ENCODE results near the gene HS3ST2.

The HS3ST2 gene

DNA sequence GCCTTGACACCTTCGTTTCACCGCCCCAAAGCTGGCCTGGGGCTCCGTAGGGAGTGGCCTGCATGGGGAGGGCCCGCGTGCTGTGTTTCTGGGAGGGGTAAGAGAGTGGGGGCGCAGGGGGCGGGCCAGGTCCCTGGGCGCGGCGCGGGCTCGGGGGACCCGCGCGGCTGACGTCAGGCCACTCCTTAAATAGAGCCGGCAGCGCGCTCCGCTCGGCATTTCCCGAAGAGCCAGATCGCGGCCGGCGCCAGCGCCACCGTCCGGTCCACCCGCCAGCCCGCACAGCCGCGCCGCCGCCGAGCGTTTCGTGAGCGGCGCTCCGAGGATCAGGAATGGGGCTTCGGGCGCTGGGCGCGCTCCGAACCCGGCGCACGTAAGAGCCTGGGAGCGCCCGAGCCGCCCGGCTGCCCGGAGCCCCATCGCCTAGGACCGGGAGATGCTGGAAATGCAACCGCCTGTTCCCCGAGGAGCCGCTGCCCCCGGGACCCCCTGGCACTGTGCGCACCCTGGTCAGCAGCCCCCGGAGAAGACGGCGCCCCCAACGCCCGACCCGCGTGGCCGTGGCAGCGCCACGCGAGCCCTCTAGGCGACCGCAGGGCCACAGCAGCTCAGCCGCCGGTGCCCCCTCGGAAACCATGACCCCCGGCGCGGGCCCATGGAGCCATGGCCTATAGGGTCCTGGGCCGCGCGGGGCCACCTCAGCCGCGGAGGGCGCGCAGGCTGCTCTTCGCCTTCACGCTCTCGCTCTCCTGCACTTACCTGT, at the start of gene HS3ST2:
TSS of gene HS3ST2 (plus strand) at position 215 of the 763 bp plus-strand sequence. CDS start at position 664, 449 bp downstream.
- peak; percentile 29 for DNase-seq

- no peak for DNase-seq
Measured at GRCh38 chr16:22764662-22765327, 49.2 kb upstream of the HS3ST2 start.

GRCh38 chr16:22765479-22765878, 48.5 kb upstream of the HS3ST2 start:
- no peak for DNase-seq

DNA sequence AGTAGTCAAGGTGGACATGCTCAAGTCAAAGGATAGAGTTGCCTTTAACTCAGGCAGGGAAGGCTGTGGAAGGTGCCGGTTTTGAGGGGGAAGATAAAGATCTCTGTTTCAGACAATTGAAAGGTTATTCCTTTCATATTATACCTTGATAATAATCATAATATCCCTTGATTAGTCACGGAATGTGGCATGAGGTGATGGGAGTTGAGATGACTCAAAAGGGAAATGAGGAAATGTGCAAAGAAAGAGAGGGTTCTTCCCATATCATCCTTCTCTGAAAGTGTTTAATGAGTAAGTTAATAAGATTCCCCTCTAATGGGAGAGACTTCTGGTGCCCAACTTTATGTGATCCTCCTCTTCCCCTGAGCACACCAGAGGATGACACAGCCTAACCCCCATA, 43.1 kb upstream of the HS3ST2 start:
- DNase-seq = no peak

DNA sequence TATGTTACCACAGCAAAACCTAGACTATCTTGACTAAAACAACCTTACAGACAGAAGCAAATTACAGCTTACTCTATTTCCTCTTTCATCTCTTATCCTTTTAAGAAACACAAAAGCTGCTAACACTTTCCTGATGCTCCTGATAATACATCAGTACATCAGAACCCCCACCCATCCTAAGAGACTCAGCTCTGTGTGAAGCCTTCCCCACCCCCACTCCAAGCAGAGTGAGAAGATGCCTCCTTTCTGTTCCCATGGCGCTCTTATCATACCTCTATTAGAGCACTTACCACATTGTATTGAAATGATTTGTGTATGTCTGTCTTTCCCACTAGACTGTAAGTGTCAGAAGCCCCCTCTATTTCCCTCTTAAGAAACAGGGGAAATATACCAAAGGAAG, 42.4 kb upstream of the HS3ST2 start:
- DNase-seq = no peak

DNA sequence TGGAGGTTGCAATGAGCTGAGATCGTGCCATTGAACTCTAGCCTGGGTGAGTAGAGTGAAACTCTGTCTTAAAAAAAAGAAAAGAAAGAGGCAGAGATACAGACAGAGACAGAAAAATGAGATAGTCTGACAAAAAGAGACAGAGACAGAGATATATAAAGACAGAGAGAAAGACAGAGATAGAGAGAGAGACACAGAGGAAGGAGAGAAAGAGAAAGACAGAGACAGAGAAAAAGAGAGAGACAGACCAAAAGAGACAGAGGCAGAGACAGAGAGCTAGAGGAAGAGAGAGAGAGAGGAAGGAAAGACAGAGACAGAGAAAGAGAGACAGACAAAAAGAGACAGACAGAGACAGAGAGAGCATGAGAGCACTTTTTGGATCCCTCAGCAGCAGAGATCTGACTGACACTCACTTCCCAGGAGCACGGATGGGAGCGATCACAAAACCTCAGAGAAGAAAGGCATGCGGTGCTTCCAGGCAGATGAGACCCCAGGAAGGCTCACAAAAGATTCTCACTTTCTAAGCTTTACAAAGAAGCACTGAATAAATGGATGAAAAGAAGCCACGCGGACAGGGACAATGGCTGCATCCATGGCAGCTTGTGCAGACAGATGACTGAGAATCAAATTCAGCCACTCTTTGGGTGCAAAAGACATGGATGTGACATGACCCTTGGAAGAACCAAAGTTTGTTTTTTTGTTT, 38.6 kb upstream of the HS3ST2 start:
- no peak for DNase-seq

GRCh38 chr16:22781480-22781879, 32.5 kb upstream of the HS3ST2 start:
- no peak for DNase-seq

DNA sequence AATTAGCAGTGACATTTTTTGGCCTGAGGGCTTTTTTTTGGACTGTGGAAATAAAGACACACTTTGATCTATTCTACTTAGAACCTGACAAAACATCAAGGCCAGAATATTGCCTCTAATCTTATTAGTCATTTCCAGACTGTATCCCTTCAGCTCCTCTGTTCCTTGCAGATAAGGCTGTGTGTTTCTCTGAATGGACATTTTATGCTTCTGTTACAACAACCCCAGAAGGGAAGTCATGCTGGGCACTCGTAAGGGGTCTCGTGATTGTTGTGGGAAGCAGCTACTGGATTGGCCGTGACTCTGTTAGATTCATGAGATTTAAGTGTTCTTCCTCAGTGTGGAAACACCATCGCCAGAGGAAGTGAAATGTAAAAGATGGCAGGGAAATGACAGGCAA, 31.6 kb upstream of the HS3ST2 start:
- peak; percentile 48 for DNase-seq

- peak; percentile 58 for DNase-seq
Measured at GRCh38 chr16:22784690-22785214, 29.2 kb upstream of the HS3ST2 start.

DNA sequence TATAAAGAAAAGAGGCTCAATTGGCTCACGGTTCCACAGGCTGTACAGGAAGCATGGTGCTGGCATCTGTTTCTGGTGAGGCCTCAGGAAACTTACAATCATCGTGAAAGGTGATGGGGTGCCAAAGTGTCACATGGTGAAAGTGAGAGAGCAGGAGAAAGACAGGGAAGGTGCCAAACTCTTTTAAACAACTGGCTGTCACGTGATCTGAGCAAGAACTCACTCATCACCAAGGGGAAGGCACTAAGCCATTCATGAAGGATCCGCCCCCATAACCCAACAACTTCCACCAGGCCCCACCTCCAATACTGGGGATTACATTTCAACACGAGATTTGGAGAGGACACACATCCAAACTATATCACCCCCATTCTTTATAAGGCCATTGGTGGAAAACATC, 28.4 kb upstream of the HS3ST2 start:
- DNase-seq = no peak

DNA sequence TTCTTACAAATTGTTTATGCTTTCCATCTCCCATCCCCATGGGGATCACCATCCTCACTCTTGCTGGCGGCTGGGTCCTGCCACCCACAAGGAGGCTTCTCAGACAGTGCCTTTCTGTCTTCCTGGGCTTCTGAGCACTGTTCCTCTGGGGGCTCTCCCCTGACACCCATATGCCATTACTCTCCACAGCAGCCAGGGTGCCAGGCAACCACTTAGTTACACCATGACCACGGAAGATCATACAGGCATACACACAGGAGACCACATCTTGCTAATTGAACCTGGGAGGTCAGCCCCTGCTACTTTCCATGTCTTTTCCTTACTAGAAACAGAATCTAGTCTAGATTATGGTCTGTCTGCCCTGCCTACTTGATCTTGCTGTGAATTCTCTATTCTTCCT, 27.7 kb upstream of the HS3ST2 start:
- DNase-seq = no peak

GRCh38 chr16:22786691-22787090, 27.3 kb upstream of the HS3ST2 start:
- no peak for DNase-seq

- DNase-seq = peak; percentile 46
Measured at GRCh38 chr16:22787466-22788192, 26.3 kb upstream of the HS3ST2 start.

GRCh38 chr16:22788193-22788530, 25.8 kb upstream of the HS3ST2 start:
- no peak for DNase-seq

DNA sequence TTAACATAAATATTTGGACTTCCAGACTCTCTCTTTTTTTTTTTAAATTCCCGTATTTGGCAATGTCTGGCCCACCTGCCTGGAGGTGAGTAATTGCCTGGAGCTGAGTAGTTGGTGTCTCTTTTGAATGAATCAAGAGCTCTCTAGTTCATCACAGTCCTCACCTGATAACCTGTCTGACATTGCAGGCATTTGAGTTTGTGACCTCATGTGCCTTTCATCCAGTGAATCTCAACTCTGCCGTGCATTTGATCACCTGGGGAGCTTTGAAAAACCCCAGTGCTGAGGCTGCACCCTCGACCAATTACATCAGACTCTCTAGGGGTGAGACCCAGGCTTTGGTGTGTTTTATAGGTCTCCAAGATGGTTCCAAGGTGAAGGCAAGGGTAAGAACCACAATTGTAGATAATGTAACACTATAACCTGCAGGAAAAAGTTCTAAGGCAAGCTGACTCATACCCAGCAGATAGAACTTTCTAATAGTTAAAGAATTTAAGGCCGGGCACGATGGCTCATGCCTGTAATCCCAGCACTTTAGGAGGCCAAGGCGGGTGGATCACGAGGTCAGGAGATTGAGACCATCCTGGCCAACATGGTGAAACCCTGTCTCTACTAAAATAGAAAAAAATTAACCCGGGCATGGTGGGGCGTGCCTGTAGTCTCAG, 24.5 kb upstream of the HS3ST2 start:
- no peak for DNase-seq

DNA sequence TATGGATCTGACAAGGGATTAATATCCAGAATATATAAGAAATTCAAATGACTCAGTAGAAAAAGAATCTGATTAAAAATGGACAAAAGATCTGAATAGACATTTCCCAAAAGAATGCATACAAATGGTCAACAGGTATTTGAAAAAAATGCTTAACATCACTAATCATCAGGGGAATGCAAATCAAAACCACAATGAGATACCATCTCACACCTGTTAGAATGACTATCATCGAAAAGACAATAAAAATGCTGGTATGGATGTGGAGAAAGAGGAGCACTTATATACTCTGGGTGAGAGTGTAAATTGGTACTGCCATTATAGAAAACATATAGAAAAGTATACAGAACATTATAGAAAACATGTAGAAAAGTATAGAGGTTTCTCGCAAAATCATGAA, 16.4 kb upstream of the HS3ST2 start:
- DNase-seq = no peak

DNA sequence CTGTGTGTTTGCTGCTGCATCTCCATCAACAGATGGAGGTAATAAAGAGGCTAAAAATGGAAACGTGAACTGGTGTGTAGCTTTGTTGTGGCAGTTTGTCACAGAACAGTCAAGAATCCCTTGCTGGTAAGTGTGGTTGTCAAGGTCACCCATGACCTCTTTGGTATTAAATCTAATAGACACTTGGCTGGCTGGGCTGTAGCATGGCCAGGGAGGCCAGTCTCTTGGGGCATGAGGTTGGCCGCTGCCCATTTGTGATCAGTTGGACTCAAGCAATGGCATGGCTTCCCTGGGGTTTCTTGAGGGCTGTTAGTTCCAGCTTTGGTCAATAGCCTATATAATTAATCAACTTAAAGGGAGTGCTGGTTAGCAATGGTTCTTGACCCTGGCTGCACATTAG, 14.8 kb upstream of the HS3ST2 start:
- DNase-seq = no peak

GRCh38 chr16:22804893-22805292, 9.1 kb upstream of the HS3ST2 start:
- no peak for DNase-seq

- DNase-seq = no peak
Measured at GRCh38 chr16:22805326-22805725, 8.6 kb upstream of the HS3ST2 start.

DNA sequence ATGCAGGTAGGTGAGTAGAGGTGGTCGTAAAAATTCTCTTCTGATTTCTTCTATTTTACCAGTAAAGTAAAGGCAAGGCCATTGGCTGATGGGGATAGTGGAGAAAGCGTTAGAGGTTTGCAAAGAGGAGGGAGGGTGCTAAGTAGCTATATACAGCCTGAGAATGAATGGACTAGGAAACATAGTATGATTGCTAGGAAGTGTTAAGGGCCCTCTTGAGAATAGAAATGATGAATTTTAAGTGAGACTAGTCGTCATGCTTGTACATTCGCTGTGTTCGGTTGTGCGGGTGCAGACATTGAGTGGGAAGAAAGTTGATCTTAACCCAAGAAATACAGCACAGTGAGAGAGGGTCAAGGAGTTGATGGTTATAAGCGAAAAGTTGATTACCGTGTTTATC, 7.2 kb upstream of the HS3ST2 start:
- DNase-seq = no peak

DNA sequence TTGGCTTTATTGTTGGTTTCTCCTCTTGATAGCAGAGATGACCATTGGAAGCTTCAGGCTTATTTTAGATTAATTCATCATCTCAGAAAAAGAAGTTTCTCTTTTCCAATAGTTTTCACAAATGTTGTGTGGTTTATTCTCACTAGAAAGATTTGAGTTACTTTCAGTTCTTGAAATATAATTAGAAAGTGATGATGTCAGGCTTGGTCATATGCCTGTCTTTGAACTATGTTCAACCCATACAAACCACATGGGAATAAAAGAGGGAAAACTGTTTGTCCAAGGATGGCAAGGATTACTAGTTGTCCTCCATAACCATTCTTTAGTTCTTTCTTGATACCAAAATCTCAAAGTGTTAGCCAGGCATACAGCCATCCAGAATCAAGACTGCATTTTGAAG, 3.7 kb upstream of the HS3ST2 start:
- DNase-seq = no peak

- peak; percentile 78 for DNase-seq
Measured at GRCh38 chr16:22813223-22813947, 577 bp upstream of the HS3ST2 start.

Data from hematopoietic multipotent progenitor cell treated with erythropoietin and hydrocortisone succinate and interleukin-3 and kit ligand, for 6 days (in vitro differentiated cells).